AG09309 (cell line): ENCODE results near the gene CHST13.

ENCODE experiments used
- DNase-seq: peaks from one replicate; pipeline ENCODE4 v3.0.0-alpha.2; 2010; ENCODE audit warnings: low read depth
- H3K4me3 ChIP-seq: 2 replicates; pipeline ENCODE4 v1.5.1; 2011; ENCODE audit warnings: mild to moderate bottlenecking, low read depth, low read length, moderate library complexity; ENCODE audit not compliant: control insufficient read depth
- CTCF ChIP-seq: IDR thresholded peaks from 2 replicates; pipeline ENCODE4 v1.5.1; 2011; ENCODE audit warnings: mild to moderate bottlenecking, low read depth, low read length, inconsistent platforms; ENCODE audit not compliant: insufficient read depth, control insufficient read depth; ENCODE audit errors: missing control alignments

CHST13 gene

GRCh38 chr3:126547721-126548120 lies 23.8 kb downstream of the CHST13 start:
- TF ChIP-seq CTCF, result no peak
- no peak for DNase-seq
- no peak overlapping the region for H3K4me3 ChIP-seq

- no peak overlapping the region for H3K4me3 ChIP-seq
- no peak for TF ChIP-seq CTCF
- no peak for DNase-seq
Observed at GRCh38 chr3:126548556-126549466, 24.9 kb downstream of the CHST13 start.

GRCh38 chr3:126549861-126550487 lies 26.0 kb downstream of the CHST13 start:
- DNase-seq, result no peak
- no peak for TF ChIP-seq CTCF
- no peak overlapping the region for H3K4me3 ChIP-seq

GRCh38 chr3:126550488-126551051 lies 26.6 kb downstream of the CHST13 start:
- H3K4me3 ChIP-seq, result no peak overlapping the region
- no peak for DNase-seq
- no peak for TF ChIP-seq CTCF

GRCh38 chr3:126551121-126551838 lies 27.3 kb downstream of the CHST13 start:
- DNase-seq, result no peak
- H3K4me3 ChIP-seq, result no peak overlapping the region
- no peak for TF ChIP-seq CTCF
